GM23248 (cell line): Measurements from ENCODE around the gene USP40. TPM values are rescaled to one million over a fixed set of nuclear protein-coding genes. Genes with fewer than 3 reads are reported as not detected.

ENCODE experiments used
- DNase-seq: peaks from one replicate; pipeline ENCODE4 v3.0.0-alpha.2; 2015
- H2AFZ ChIP-seq: fragments of 200-600 bp; sonication (generic); 2 replicates; pipeline ENCODE4 v1.6.1; 2016; ENCODE audit warnings: antibody characterized with exemption
- H3F3A ChIP-seq: fragments of 200-600 bp; sonication (generic); 2 replicates; pipeline ENCODE4 v1.6.1; 2016; ENCODE audit warnings: mild to moderate bottlenecking, antibody characterized with exemption, mixed run types; ENCODE audit not compliant: insufficient read depth
- H3K27ac ChIP-seq: fragments of 200-600 bp; sonication (generic); 2 replicates; pipeline ENCODE4 v1.5.1; 2016; ENCODE audit warnings: mild to moderate bottlenecking
- H3K27me3 ChIP-seq: fragments of 200-600 bp; sonication (generic); replicated peaks from 2 replicates; pipeline ENCODE4 v1.6.1; 2016; ENCODE audit warnings: mild to moderate bottlenecking; ENCODE audit not compliant: insufficient read depth
- H3K36me3 ChIP-seq: fragments of 200-600 bp; sonication (generic); 2 replicates; pipeline ENCODE4 v1.6.1; 2016; ENCODE audit warnings: low read depth, mild to moderate bottlenecking
- H3K4me1 ChIP-seq: fragments of 200-600 bp; sonication (generic); 2 replicates; pipeline ENCODE4 v1.6.1; 2016; ENCODE audit warnings: mild to moderate bottlenecking; ENCODE audit not compliant: insufficient read depth
- H3K4me2 ChIP-seq: fragments of 200-600 bp; sonication (generic); one replicate; pipeline ENCODE4 v1.6.1; 2016; ENCODE audit warnings: mild to moderate bottlenecking; ENCODE audit not compliant: unreplicated experiment
- H3K4me3 ChIP-seq: fragments of 200-600 bp; sonication (generic); 2 replicates; pipeline ENCODE4 v1.5.1; 2016; ENCODE audit warnings: mild to moderate bottlenecking
- H3K79me2 ChIP-seq: fragments of 200-600 bp; sonication (generic); 2 replicates; pipeline ENCODE4 v1.6.1; 2016; ENCODE audit warnings: mild to moderate bottlenecking; ENCODE audit not compliant: insufficient read depth
- H3K9ac ChIP-seq: fragments of 200-600 bp; sonication (generic); 2 replicates; pipeline ENCODE4 v1.6.1; 2016; ENCODE audit warnings: mild to moderate bottlenecking
- H3K9me2 ChIP-seq: fragments of 200-600 bp; sonication (generic); 2 replicates; pipeline ENCODE4 v1.6.1; 2016; ENCODE audit warnings: mixed run types, mild to moderate bottlenecking, moderate library complexity; ENCODE audit not compliant: insufficient read depth
- H3K9me3 ChIP-seq: fragments of 200-600 bp; sonication (generic); one replicate; pipeline ENCODE4 v1.6.1; 2017; ENCODE audit warnings: low read depth
- H4K20me1 ChIP-seq: fragments of 200-600 bp; sonication (generic); 2 replicates; pipeline ENCODE4 v1.6.0; 2016; ENCODE audit not compliant: insufficient read depth
- EZH2 ChIP-seq: fragments of 200-600 bp; sonication (generic); IDR thresholded peaks from 2 replicates; pipeline ENCODE4 v1.6.1; 2018; ENCODE audit warnings: antibody characterized with exemption, mild to moderate bottlenecking; ENCODE audit not compliant: insufficient read depth, poor library complexity, severe bottlenecking
- EZH2phosphoT487 ChIP-seq: fragments of 200-600 bp; sonication (generic); IDR thresholded peaks from 2 replicates; pipeline ENCODE4 v1.6.1; 2018; ENCODE audit warnings: antibody characterized with exemption, moderate library complexity, mild to moderate bottlenecking, low read depth; ENCODE audit not compliant: insufficient read depth
- WGBS, 2 experiments: methylation state at CpG; one replicate each; pipeline ENCODE4 v1.1.6; 2015 to 2017; ENCODE audit warnings: low lambda C conversion rate in 2 of 2, low coverage in 1 of 2; ENCODE audit errors: missing lambda C conversion rate in 2 of 2; 5-methylcytosine and 5-hydroxymethylcytosine counted together
- in situ Hi-C: fragments of 300-500 bp; cut with MboI; formaldehyde crosslinking; loops from 2 replicates; pipeline ENCODE4 v1.15.0; 2020
- polyA plus RNA-seq: library from polyadenylated mRNA; unstranded; fragments of >200 nt; fragmentation: Nextera tagmentation; extraction: Ambion mirVana; gene quantifications from 2 replicates; pipeline ENCODE4 v1.2.1, GENCODE V29; 2016
- total RNA-seq: library from RNA; depleted of rRNA; stranded (reverse); fragments of >200 nt; shearing (Covaris generic); gene quantifications from 2 replicates; pipeline ENCODE4 v1.2.3, GENCODE V29; 2014

Gene USP40
- total and polyA plus RNA-seq, 2 experiments from 2014 or later: 25.1 to 31.0 TPM

- DNase-seq: no peak
- H3K79me2 ChIP-seq: no peaks in the 10 kb centered on the region
- H3K27me3 ChIP-seq: no peaks in the 10 kb centered on the region
- no peak overlapping the region for H2AFZ ChIP-seq
- H3K9ac ChIP-seq: no peak overlapping the region
- H3K9me2 ChIP-seq: no peaks in the 10 kb centered on the region
- in situ Hi-C loops: no loop called here
- H3F3A ChIP-seq: no peaks in the 10 kb centered on the region
- H3K9me3 ChIP-seq: no peaks in the 10 kb centered on the region
- H3K4me2 ChIP-seq: no peak overlapping the region
- no peaks in the 10 kb centered on the region for H3K36me3 ChIP-seq
- TF ChIP-seq EZH2phosphoT487 (no peak), EZH2 (no peak)
- H3K27ac ChIP-seq: no peak overlapping the region
- no peaks in the 10 kb centered on the region for H4K20me1 ChIP-seq
- no peaks in the 10 kb centered on the region for H3K4me1 ChIP-seq
- H3K4me3 ChIP-seq: no peak overlapping the region
- WGBS, 2 experiments: 93 to 96% methylated on average over 26 to 37 of the region's 37 CpGs
These were observed 119.8 kb downstream of the USP40 start for GRCh38 chr2:233446606-233447305.

DNA sequence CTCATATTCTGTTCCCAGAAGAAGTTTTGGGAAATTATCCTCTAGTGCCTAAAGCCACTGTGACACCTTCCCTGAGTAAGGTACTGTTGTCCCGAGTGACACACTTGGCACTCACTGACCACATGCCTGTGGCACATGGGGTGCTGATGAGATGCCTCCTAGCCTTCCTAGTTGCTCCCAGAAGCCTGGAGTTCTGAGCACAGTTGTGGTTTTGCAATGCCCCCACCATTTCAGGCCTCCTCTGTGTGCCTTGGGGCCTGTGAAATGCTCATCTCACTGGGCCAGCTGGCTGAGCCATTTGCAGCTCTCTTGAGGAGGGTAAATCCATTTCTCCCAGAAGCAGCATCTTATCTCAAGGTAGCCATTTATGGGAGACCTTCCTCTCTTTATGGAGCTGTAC lies 120.5 kb downstream of the USP40 start:
- no peaks in the 10 kb centered on the region for H4K20me1 ChIP-seq
- H3K79me2 ChIP-seq: no peaks in the 10 kb centered on the region
- H3F3A ChIP-seq: no peaks in the 10 kb centered on the region
- in situ Hi-C loops: no loop called here
- no peak overlapping the region for H2AFZ ChIP-seq
- no peaks in the 10 kb centered on the region for H3K4me1 ChIP-seq
- H3K9ac ChIP-seq: no peak overlapping the region
- H3K4me2 ChIP-seq: no peak overlapping the region
- no peak overlapping the region for H3K4me3 ChIP-seq
- no peaks in the 10 kb centered on the region for H3K9me2 ChIP-seq
- no peaks in the 10 kb centered on the region for H3K27me3 ChIP-seq
- H3K9me3 ChIP-seq: no peaks in the 10 kb centered on the region
- no peak overlapping the region for H3K27ac ChIP-seq
- DNase-seq: no peak
- TF ChIP-seq EZH2phosphoT487: no peak
- no peak for TF ChIP-seq EZH2
- WGBS, 2 experiments: 94 to 100% methylated on average over 1 of the region's 1 CpG
- no peaks in the 10 kb centered on the region for H3K36me3 ChIP-seq

DNA sequence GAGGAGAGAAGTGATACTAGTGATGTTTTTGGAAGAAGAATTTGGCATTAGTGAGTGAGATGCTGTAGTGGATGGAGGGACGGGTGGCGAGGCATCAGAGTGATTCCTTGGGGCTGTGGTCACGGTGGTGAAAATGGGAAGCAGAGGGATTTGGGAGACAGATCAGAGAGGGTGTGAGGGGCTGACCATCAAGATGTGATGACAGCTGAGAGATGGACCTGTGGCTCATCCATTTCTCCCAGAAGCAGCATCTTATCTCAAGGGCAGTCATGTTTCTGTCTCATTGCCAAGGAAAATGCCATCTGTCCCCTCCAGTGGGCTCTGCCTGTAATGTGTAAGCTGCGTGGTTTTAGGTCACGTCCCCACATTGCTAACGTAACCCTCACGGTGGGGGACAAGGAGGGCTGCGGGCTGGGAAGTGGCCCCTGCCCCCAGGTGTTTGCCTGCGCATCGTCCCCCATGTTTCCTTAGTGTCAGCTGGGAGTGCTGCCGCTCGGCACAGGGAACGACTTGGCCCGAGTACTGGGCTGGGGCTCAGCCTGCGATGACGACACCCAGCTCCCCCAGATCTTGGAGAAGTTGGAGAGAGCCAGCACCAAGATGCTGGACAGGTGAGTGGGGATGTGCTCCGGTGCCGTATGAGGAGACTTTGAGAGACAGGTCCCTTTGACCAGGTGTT lies 121.3 kb downstream of the USP40 start:
- DNase-seq: no peak

GRCh38 chr2:233444501-233444900 lies 122.1 kb downstream of the USP40 start:
- no peak for DNase-seq
- H3K4me3 ChIP-seq: no peak overlapping the region
- H3K9me3 ChIP-seq: no peaks in the 10 kb centered on the region
- 95 to 97% methylated on average over 11 of the region's 11 CpGs for WGBS, 2 experiments
- TF ChIP-seq EZH2 (no peak), EZH2phosphoT487 (no peak)
- H3K9me2 ChIP-seq: no peaks in the 10 kb centered on the region
- no peaks in the 10 kb centered on the region for H3K36me3 ChIP-seq
- H3K4me1 ChIP-seq: no peaks in the 10 kb centered on the region
- H4K20me1 ChIP-seq: no peaks in the 10 kb centered on the region
- no peak overlapping the region for H3K4me2 ChIP-seq
- no peak overlapping the region for H3K27ac ChIP-seq
- H3K9ac ChIP-seq: no peak overlapping the region
- H3F3A ChIP-seq: no peaks in the 10 kb centered on the region
- no peak overlapping the region for H2AFZ ChIP-seq
- H3K79me2 ChIP-seq: no peaks in the 10 kb centered on the region
- in situ Hi-C loops: no loop called here
- no peaks in the 10 kb centered on the region for H3K27me3 ChIP-seq

More for the DNA sequence above, 121.3 kb downstream of the USP40 start:
- H3K4me3 ChIP-seq: no peak overlapping the region
- in situ Hi-C loops: no loop called here
- no peak overlapping the region for H3K9ac ChIP-seq
- WGBS, 2 experiments: 91 to 92% methylated on average over 18 of the region's 18 CpGs
- H3K79me2 ChIP-seq: no peaks in the 10 kb centered on the region
- no peaks in the 10 kb centered on the region for H3K4me1 ChIP-seq
- H3K9me2 ChIP-seq: no peaks in the 10 kb centered on the region
- H3K9me3 ChIP-seq: no peaks in the 10 kb centered on the region
- H3F3A ChIP-seq: no peaks in the 10 kb centered on the region
- H3K27me3 ChIP-seq: no peaks in the 10 kb centered on the region
- no peaks in the 10 kb centered on the region for H4K20me1 ChIP-seq
- H3K36me3 ChIP-seq: no peaks in the 10 kb centered on the region
- H3K27ac ChIP-seq: no peak overlapping the region
- no peak for TF ChIP-seq EZH2phosphoT487
- no peak overlapping the region for H2AFZ ChIP-seq
- no peak overlapping the region for H3K4me2 ChIP-seq
